ENCODE data around the gene CHST14.

- no peak for TF ChIP-seq CTCF (IDR thresholded peaks at IDR 0.05)
- no peak for TF ChIP-seq POLR2A (IDR thresholded peaks at IDR 0.05)
Observed at GRCh38 chr15:40500568-40501330, 30.0 kb downstream of the CHST14 start.

Measured in breast epithelium (tissue), 3 donors.